OCI-LY7 (cell line): ENCODE results near the gene DPM1. TPM values are rescaled to one million over a fixed set of nuclear protein-coding genes. Genes with fewer than 3 reads are reported as not detected.

ENCODE experiments used
- BruUV-seq: library from RNA; stranded (reverse); fragments of 400-500 nt; replicated peaks from 2 replicates; lab custom pipeline; 2021; lab: Mats Ljungman, UMichigan
- CTCF ChIA-PET: fragments of 300-600 bp; sonication (Branson Sonifier 250); formaldehyde crosslinking; loops from one replicate; lab custom pipeline; 2022; ENCODE audit warnings: antibody characterized with exemption; ENCODE audit not compliant: unreplicated experiment; lab: Charles Lee
- POLR2A ChIA-PET: fragments of 300-600 bp; sonication (Branson Sonifier 250); formaldehyde crosslinking; loops from one replicate; lab custom pipeline; 2022; ENCODE audit warnings: antibody characterized with exemption; lab: Charles Lee
- DNase-seq: peaks from one replicate; pipeline ENCODE4 v3.0.0-alpha.2; 2015; ENCODE audit warnings: low spot score
- H2AFZ ChIP-seq: fragments of 200-600 bp; sonication (generic), shearing (Covaris generic); 2 replicates; pipeline ENCODE4 v1.6.1; 2014; ENCODE audit warnings: mild to moderate bottlenecking, antibody characterized with exemption, low read length, moderate library complexity
- H3K27ac ChIP-seq: fragments of 200-600 bp; sonication (generic); 2 replicates; pipeline ENCODE4 v1.5.1; 2014; ENCODE audit warnings: mixed run types, low read depth, mild to moderate bottlenecking, moderate library complexity, low read length, inconsistent platforms; ENCODE audit not compliant: poor library complexity, severe bottlenecking
- H3K36me3 ChIP-seq: fragments of 200-600 bp; sonication (generic); 2 replicates; pipeline ENCODE4 v1.6.1; 2014; ENCODE audit warnings: mild to moderate bottlenecking, antibody characterized with exemption, low read length, moderate library complexity, mixed read lengths; ENCODE audit not compliant: insufficient read depth
- H3K4me1 ChIP-seq: fragments of 200-600 bp; sonication (generic); 2 replicates; pipeline ENCODE4 v1.5.1; 2014; ENCODE audit warnings: mild to moderate bottlenecking, low read length; ENCODE audit not compliant: insufficient read depth, poor library complexity, severe bottlenecking
- H3K4me2 ChIP-seq: fragments of 200-600 bp; sonication (generic); 2 replicates; pipeline ENCODE4 v1.6.1; 2014; ENCODE audit warnings: mild to moderate bottlenecking, low read length
- H3K4me3 ChIP-seq: fragments of 200-600 bp; sonication (generic); 2 replicates; pipeline ENCODE4 v1.5.1; 2014; ENCODE audit warnings: mild to moderate bottlenecking, low read depth, low read length; ENCODE audit not compliant: poor library complexity, severe bottlenecking
- H3K79me2 ChIP-seq: fragments of 200-600 bp; sonication (generic); 2 replicates; pipeline ENCODE4 v1.6.1; 2016; ENCODE audit warnings: low read depth, mild to moderate bottlenecking, low read length, moderate library complexity, mixed read lengths; ENCODE audit not compliant: insufficient read depth
- H3K9me2 ChIP-seq: fragments of 200-600 bp; sonication (generic); 2 replicates; pipeline ENCODE4 v1.6.1; 2016; ENCODE audit warnings: mild to moderate bottlenecking, low read length, mixed read lengths; ENCODE audit not compliant: insufficient read depth
- H3K9me3 ChIP-seq: fragments of 200-600 bp; sonication (generic); 2 replicates; pipeline ENCODE4 v1.6.1; 2014; ENCODE audit warnings: mild to moderate bottlenecking, mixed run types, low read length, mixed read lengths
- H4K20me1 ChIP-seq: fragments of 200-600 bp; sonication (generic); 2 replicates; pipeline ENCODE4 v1.6.1; 2014; ENCODE audit warnings: mild to moderate bottlenecking, antibody characterized with exemption, low read length, moderate library complexity, mixed read lengths; ENCODE audit not compliant: insufficient read depth
- CTCF ChIP-seq: fragments of 200-600 bp; sonication (generic); conservative IDR thresholded peaks from 2 replicates; pipeline ENCODE4 v1.5.1; 2014; ENCODE audit warnings: mild to moderate bottlenecking, antibody characterized with exemption, low read length, moderate library complexity, mixed read lengths
- EZH2phosphoT487 ChIP-seq: fragments of 200-600 bp; sonication (generic); IDR thresholded peaks from 2 replicates; pipeline ENCODE4 v1.6.1; 2018; ENCODE audit warnings: low read depth, borderline replicate concordance, mild to moderate bottlenecking, mixed run types, antibody characterized with exemption, low read length, moderate library complexity, mixed read lengths
- intact Hi-C: fragments of 100-400 bp; cut with micrococcal nuclease; formaldehyde crosslinking; loops from one replicate; pipeline ENCODE4 v1.10.0; 2022; ENCODE audit not compliant: unreplicated experiment
- total RNA-seq, 2 experiments: library from RNA; depleted of rRNA in 1 of 2; stranded (reverse); fragments of >200 nt in 1 of 2; shearing (Covaris generic) in 1 of 2; gene quantifications; 2 replicates each; pipeline ENCODE4 v1.2.3, GENCODE V29; 2014 to 2022

DPM1 gene
- total RNA-seq, 2 experiments from 2014 or later, result 60.2 to 71.2 TPM

- TF ChIP-seq CTCF (no peak), EZH2phosphoT487 (no peak)
- intact Hi-C loops, result no loop called here
- Histone ChIP-seq H3K4me2 (no peak overlapping the region), H2AFZ (no peak overlapping the region), H3K4me3 (no peak overlapping the region), H3K9me3 (no peaks in the 10 kb centered on the region; the same call in 1 of the 2 replicates), H3K27ac (no peak overlapping the region), H3K4me1 (peaks cover 36% of the 10 kb centered on the region), H3K36me3 (peaks cover 94% of the 10 kb centered on the region), H4K20me1 (peaks cover 73% of the 10 kb centered on the region), H3K79me2 (peaks cover 100% of the 10 kb centered on the region), H3K9me2 (no peaks in the 10 kb centered on the region)
- BruUV-seq, result no TSS peak
- no peak for DNase-seq
- CTCF ChIA-PET, result interaction anchor here (1.6 kb wide), 1 partner anchor 10 kb away, joined by 3 read pairs; no protein-coding TSS in a partner anchor
- POLR2A ChIA-PET, result interaction anchor here (0.5 to 1.1 kb wide), 3 partner anchors 19 to 120 kb away, joined by 3 to 6 read pairs (median 3); no protein-coding TSS in a partner anchor
Observed at GRCh38 chr20:50911030-50911429, 47.3 kb downstream of the DPM1 start.

GRCh38 chr20:50909413-50909812 lies 48.9 kb downstream of the DPM1 start:
- Histone ChIP-seq H3K36me3 (peaks cover 94% of the 10 kb centered on the region), H3K27ac (no peak overlapping the region), H3K4me3 (no peak overlapping the region), H3K4me2 (no peak overlapping the region), H2AFZ (no peak overlapping the region), H3K4me1 (peaks cover 24% of the 10 kb centered on the region), H4K20me1 (peaks cover 73% of the 10 kb centered on the region), H3K9me3 (no peaks in the 10 kb centered on the region; the same call in 1 of the 2 replicates), H3K79me2 (peaks cover 100% of the 10 kb centered on the region), H3K9me2 (no peaks in the 10 kb centered on the region)
- ChIA-PET CTCF (interaction anchor here (1.3 kb wide), 1 partner anchor 20 kb away, joined by 3 read pairs; no protein-coding TSS in a partner anchor), POLR2A (interaction anchor here (0.6 to 1.4 kb wide), 5 partner anchors 12 to 178 kb away, joined by 3 to 6 read pairs (median 3); partner anchors contain the start of gene ADNP)
- intact Hi-C loops, result no loop called here
- no TSS peak for BruUV-seq
- no peak for TF ChIP-seq CTCF
- TF ChIP-seq EZH2phosphoT487, result no peak
- DNase-seq, result no peak

- peaks cover 76% of the 10 kb centered on the region for H4K20me1 ChIP-seq
- TF ChIP-seq CTCF (no peak), EZH2phosphoT487 (no peak)
- no TSS peak for BruUV-seq
- H3K36me3 ChIP-seq, result peaks cover 95% of the 10 kb centered on the region
- H3K79me2 ChIP-seq, result peaks cover 97% of the 10 kb centered on the region
- no peak overlapping the region for H3K27ac ChIP-seq
- DNase-seq, result no peak
- H3K4me2 ChIP-seq, result no peak overlapping the region
- ChIA-PET POLR2A (no interaction called here), CTCF (no interaction called here)
- no peaks in the 10 kb centered on the region for H3K9me2 ChIP-seq
- intact Hi-C loops, result no loop called here
- no peak overlapping the region for H2AFZ ChIP-seq
- H3K4me3 ChIP-seq, result no peak overlapping the region
- H3K9me3 ChIP-seq, result no peaks in the 10 kb centered on the region; the same call in 1 of the 2 replicates
- H3K4me1 ChIP-seq, result peaks cover 4% of the 10 kb centered on the region
Observed at GRCh38 chr20:50904067-50904570, 54.2 kb downstream of the DPM1 start.
